WTC11 (cell line): ENCODE data around the gene NLRC5. TPM values are rescaled to one million over a fixed set of nuclear protein-coding genes. Genes with fewer than 3 reads are reported as not detected.

Source experiments
- ATAC-seq: fragments of 200-7000 bp; cut with Tn5 transposase; 2 replicates; pipeline ENCODE4 v1.10.0; 2021; ENCODE audit warnings: mild to moderate bottlenecking, moderate library complexity
- CTCF ChIA-PET: fragments of 300-600 bp; sonication (Branson Sonifier 250); formaldehyde crosslinking; loops from one replicate; lab custom pipeline; 2021; ENCODE audit warnings: antibody characterized with exemption; lab: Charles Lee
- POLR2A ChIA-PET: fragments of 350-600 bp; sonication (Branson Sonifier 250); formaldehyde crosslinking; loops from one replicate; lab custom pipeline; 2021; ENCODE audit warnings: antibody characterized with exemption; lab: Charles Lee
- DNase-seq: peaks from one replicate; pipeline ENCODE4 v3.0.0; 2021; ENCODE audit warnings: low spot score
- H3K27ac Mint-ChIP-seq: 2 replicates; pipeline ENCODE4 v1.8.0; 2021; ENCODE audit warnings: mixed read lengths
- H3K27me3 Mint-ChIP-seq: 2 replicates; pipeline ENCODE4 v1.8.0; 2021; ENCODE audit warnings: low read depth, mild to moderate bottlenecking, moderate library complexity, mixed read lengths
- H3K36me3 Mint-ChIP-seq: 2 replicates; pipeline ENCODE4 v1.8.0; 2021; ENCODE audit warnings: mixed read lengths
- H3K4me1 Mint-ChIP-seq: 2 replicates; pipeline ENCODE4 v1.8.0; 2022; ENCODE audit warnings: mixed read lengths
- H3K4me3 Mint-ChIP-seq: 2 replicates; pipeline ENCODE4 v1.8.0; 2021; ENCODE audit warnings: mild to moderate bottlenecking, moderate library complexity, mixed read lengths
- H3K9me3 Mint-ChIP-seq: 2 replicates; pipeline ENCODE4 v1.8.0; 2021; ENCODE audit warnings: mixed read lengths
- CREB1 ChIP-seq: sonication (generic); formaldehyde crosslinking; IDR thresholded peaks from 2 replicates; pipeline ENCODE4 v1.8.0; 2023; ENCODE audit warnings: mild to moderate bottlenecking, missing genetic modification reagents
- FOXK1 ChIP-seq: sonication (generic); formaldehyde crosslinking; IDR thresholded peaks from 2 replicates; pipeline ENCODE4 v1.8.0; 2022; ENCODE audit warnings: mild to moderate bottlenecking, moderate library complexity, missing genetic modification reagents
- GRHL2 ChIP-seq: fragments of 250-450 bp; sonication (Bioruptor Pico); IDR thresholded peaks from 2 replicates; pipeline ENCODE4 v1.8.0; 2022; ENCODE audit warnings: mild to moderate bottlenecking, moderate library complexity; ENCODE audit not compliant: insufficient replicate concordance, severe bottlenecking
- NFYB ChIP-seq: sonication (generic); formaldehyde crosslinking; conservative IDR thresholded peaks from 2 replicates; pipeline ENCODE4 v1.8.0; 2022; ENCODE audit warnings: low read depth, missing genetic modification reagents
- PRRX2 ChIP-seq: fragments of 250-450 bp; sonication (Bioruptor Pico); IDR thresholded peaks from 2 replicates; pipeline ENCODE4 v1.8.0; 2021; ENCODE audit warnings: mild to moderate bottlenecking
- SOX15 ChIP-seq: fragments of 250-450 bp; sonication (Bioruptor Pico); IDR thresholded peaks from 2 replicates; pipeline ENCODE4 v1.9.0; 2021; ENCODE audit warnings: mild to moderate bottlenecking
- TEAD4 ChIP-seq: sonication (generic); formaldehyde crosslinking; IDR thresholded peaks from 2 replicates; pipeline ENCODE4 v1.8.0; 2022; ENCODE audit warnings: mild to moderate bottlenecking, missing genetic modification reagents
- TP53 ChIP-seq: sonication (generic); formaldehyde crosslinking; IDR thresholded peaks from 2 replicates; pipeline ENCODE4 v1.8.1; 2023; ENCODE audit warnings: mild to moderate bottlenecking, missing genetic modification reagents
- ZNF138 ChIP-seq: sonication (generic); formaldehyde crosslinking; conservative IDR thresholded peaks from 2 replicates; pipeline ENCODE4 v1.8.1; 2022; ENCODE audit warnings: mild to moderate bottlenecking, moderate library complexity, missing genetic modification reagents
- ZNF232 ChIP-seq: sonication (generic); formaldehyde crosslinking; IDR thresholded peaks from 2 replicates; pipeline ENCODE4 v1.8.0; 2022; ENCODE audit warnings: mild to moderate bottlenecking, missing genetic modification reagents
- ZNF263 ChIP-seq: sonication (generic); formaldehyde crosslinking; IDR thresholded peaks from 2 replicates; pipeline ENCODE4 v1.8.1; 2022; ENCODE audit warnings: low read depth, mild to moderate bottlenecking, moderate library complexity, missing genetic modification reagents
- ZNF423 ChIP-seq: fragments of 250-450 bp; sonication (Bioruptor Pico); IDR thresholded peaks from 2 replicates; pipeline ENCODE4 v2.1.2; 2022; ENCODE audit warnings: mild to moderate bottlenecking, moderate library complexity
- total RNA-seq: library from RNA; stranded (reverse); gene quantifications from 3 replicates; pipeline ENCODE4 v1.2.3, GENCODE V29; 2021
- TF ChIP-seq, protein P1 (sequence below): sonication (generic); formaldehyde crosslinking; IDR thresholded peaks from 2 replicates; pipeline ENCODE4 v1.8.1; 2022; ENCODE audit warnings: mild to moderate bottlenecking, moderate library complexity, missing genetic modification reagents
- TF ChIP-seq, protein P2 (sequence below): sonication (generic); formaldehyde crosslinking; IDR thresholded peaks from 2 replicates; pipeline ENCODE4 v1.8.1; 2023; ENCODE audit warnings: mild to moderate bottlenecking, missing genetic modification reagents, moderate library complexity
- TF ChIP-seq, protein P3 (sequence below): fragments of 250-450 bp; sonication (Bioruptor Pico); IDR thresholded peaks from 2 replicates; pipeline ENCODE4 v1.9.0; 2021; ENCODE audit warnings: mild to moderate bottlenecking, borderline replicate concordance
- TF ChIP-seq, protein P4 (sequence below): sonication (generic); formaldehyde crosslinking; IDR thresholded peaks from 2 replicates; pipeline ENCODE4 v1.8.0; 2022; ENCODE audit warnings: mild to moderate bottlenecking, missing genetic modification reagents
- TF ChIP-seq, protein P5 (sequence below): fragments of 250-450 bp; sonication (Bioruptor Pico); IDR thresholded peaks from 2 replicates; pipeline ENCODE4 v2.1.2; 2022; ENCODE audit warnings: mild to moderate bottlenecking, moderate library complexity
- TF ChIP-seq, protein P6 (sequence below): fragments of 200-600 bp; IDR thresholded peaks from 2 replicates; pipeline ENCODE4 v1.8.0; 2022; ENCODE audit warnings: antibody characterized with exemption
- TF ChIP-seq, protein P7 (sequence below): sonication (generic); formaldehyde crosslinking; IDR thresholded peaks from 2 replicates; pipeline ENCODE4 v1.8.1; 2023; ENCODE audit warnings: mild to moderate bottlenecking, missing genetic modification reagents
- TF ChIP-seq, protein P8 (sequence below): sonication (generic); formaldehyde crosslinking; IDR thresholded peaks from 2 replicates; pipeline ENCODE4 v1.8.1; 2023; ENCODE audit warnings: mild to moderate bottlenecking, missing genetic modification reagents, borderline replicate concordance

The NLRC5 gene
- total RNA-seq, 1 experiment from 2014 or later: 2.8 TPM

DNA sequence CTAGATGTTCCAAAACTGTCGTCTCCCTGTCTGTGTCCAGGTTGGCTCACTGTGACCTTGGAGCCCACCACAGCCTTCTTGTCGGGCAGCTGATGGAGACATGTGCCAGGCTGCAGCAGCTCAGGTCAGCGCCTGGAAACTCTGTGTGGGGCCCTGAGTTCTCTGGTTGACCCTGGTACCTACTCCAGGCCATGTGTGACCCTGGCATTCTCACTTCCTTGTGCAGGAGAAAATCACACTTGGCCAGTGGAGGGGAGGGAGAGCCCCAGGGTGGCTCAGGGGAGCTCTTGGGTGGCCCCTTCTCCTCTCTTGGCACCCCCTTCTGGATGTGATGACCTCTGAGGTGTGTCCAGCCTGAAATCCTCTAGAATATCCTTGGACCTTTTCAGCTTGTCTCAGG is 78.0 kb downstream of the NLRC5 start:
- no peak for ATAC-seq
- Mint-ChIP-seq H3K27me3 (no peaks in the 10 kb centered on the region), H3K9me3 (no peaks in the 10 kb centered on the region), H3K4me3 (no peak overlapping the region), H3K36me3 (no peaks in the 10 kb centered on the region), H3K27ac (no peak overlapping the region), H3K4me1 (0 out of 2 replicates have a peak, but pooled peaks cover 5% of the 10 kb centered on the region)
- CTCF ChIA-PET: interaction anchor here (0.7 to 1.7 kb wide), 4 partner anchors 12 to 22 kb away, joined by 3 to 5 read pairs (median 4); no protein-coding TSS in a partner anchor
- TF ChIP-seq ZNF423 (CRISPR knock-in tag) (no peak), TP53 (CRISPR knock-in tag) (no peak), CREB1 (CRISPR knock-in tag) (no peak), NFYB (CRISPR knock-in tag) (no peak), ZNF138 (no peak), TEAD4 (CRISPR knock-in tag) (no peak), FOXK1 (no peak), SOX15 (CRISPR knock-in tag) (no peak)
- TF ChIP-seq, protein P1, sequence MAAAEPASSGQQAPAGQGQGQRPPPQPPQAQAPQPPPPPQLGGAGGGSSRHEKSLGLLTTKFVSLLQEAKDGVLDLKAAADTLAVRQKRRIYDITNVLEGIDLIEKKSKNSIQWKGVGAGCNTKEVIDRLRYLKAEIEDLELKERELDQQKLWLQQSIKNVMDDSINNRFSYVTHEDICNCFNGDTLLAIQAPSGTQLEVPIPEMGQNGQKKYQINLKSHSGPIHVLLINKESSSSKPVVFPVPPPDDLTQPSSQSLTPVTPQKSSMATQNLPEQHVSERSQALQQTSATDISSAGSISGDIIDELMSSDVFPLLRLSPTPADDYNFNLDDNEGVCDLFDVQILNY (CRISPR knock-in tag): no peak
- TF ChIP-seq, protein P2, sequence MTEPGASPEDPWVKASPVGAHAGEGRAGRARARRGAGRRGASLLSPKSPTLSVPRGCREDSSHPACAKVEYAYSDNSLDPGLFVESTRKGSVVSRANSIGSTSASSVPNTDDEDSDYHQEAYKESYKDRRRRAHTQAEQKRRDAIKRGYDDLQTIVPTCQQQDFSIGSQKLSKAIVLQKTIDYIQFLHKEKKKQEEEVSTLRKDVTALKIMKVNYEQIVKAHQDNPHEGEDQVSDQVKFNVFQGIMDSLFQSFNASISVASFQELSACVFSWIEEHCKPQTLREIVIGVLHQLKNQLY (CRISPR knock-in tag): no peak
- no peak for DNase-seq
- POLR2A ChIA-PET: no interaction called here

DNA sequence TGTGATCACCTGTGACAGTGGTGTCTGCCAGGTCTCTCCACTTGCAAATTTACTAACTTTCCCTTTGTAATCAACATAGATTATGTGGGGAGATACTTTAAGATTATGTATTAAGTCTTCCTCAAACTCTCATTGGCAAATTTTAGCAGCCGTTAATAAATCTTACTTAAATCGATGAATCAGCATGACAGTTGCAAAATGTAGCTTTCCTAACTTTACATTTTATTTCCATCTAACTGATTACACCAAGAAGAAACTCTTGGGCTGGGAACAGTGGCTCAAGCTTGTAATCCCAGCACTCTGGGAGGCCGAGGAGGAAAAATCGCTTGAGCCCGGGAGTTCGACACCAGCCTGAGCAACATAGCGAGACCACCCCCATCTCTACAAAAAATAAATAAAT is 79.7 kb downstream of the NLRC5 start:
- DNase-seq: no peak
- H3K27ac Mint-ChIP-seq: no peak overlapping the region
- POLR2A ChIA-PET: no interaction called here
- CTCF ChIA-PET: no interaction called here
- H3K4me3 Mint-ChIP-seq: no peak overlapping the region
- ATAC-seq: no peak
- no peaks in the 10 kb centered on the region for H3K36me3 Mint-ChIP-seq
- H3K4me1 Mint-ChIP-seq: 0 out of 2 replicates have a peak, but pooled peaks cover 5% of the 10 kb centered on the region
- H3K9me3 Mint-ChIP-seq: no peaks in the 10 kb centered on the region
- no peaks in the 10 kb centered on the region; the same call in 1 of the 2 replicates for H3K27me3 Mint-ChIP-seq
- TF ChIP-seq, protein P3, sequence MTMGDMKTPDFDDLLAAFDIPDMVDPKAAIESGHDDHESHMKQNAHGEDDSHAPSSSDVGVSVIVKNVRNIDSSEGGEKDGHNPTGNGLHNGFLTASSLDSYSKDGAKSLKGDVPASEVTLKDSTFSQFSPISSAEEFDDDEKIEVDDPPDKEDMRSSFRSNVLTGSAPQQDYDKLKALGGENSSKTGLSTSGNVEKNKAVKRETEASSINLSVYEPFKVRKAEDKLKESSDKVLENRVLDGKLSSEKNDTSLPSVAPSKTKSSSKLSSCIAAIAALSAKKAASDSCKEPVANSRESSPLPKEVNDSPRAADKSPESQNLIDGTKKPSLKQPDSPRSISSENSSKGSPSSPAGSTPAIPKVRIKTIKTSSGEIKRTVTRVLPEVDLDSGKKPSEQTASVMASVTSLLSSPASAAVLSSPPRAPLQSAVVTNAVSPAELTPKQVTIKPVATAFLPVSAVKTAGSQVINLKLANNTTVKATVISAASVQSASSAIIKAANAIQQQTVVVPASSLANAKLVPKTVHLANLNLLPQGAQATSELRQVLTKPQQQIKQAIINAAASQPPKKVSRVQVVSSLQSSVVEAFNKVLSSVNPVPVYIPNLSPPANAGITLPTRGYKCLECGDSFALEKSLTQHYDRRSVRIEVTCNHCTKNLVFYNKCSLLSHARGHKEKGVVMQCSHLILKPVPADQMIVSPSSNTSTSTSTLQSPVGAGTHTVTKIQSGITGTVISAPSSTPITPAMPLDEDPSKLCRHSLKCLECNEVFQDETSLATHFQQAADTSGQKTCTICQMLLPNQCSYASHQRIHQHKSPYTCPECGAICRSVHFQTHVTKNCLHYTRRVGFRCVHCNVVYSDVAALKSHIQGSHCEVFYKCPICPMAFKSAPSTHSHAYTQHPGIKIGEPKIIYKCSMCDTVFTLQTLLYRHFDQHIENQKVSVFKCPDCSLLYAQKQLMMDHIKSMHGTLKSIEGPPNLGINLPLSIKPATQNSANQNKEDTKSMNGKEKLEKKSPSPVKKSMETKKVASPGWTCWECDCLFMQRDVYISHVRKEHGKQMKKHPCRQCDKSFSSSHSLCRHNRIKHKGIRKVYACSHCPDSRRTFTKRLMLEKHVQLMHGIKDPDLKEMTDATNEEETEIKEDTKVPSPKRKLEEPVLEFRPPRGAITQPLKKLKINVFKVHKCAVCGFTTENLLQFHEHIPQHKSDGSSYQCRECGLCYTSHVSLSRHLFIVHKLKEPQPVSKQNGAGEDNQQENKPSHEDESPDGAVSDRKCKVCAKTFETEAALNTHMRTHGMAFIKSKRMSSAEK (CRISPR knock-in tag): no peak
- TF ChIP-seq GRHL2 (CRISPR knock-in tag): no peak
- TF ChIP-seq, protein P4, sequence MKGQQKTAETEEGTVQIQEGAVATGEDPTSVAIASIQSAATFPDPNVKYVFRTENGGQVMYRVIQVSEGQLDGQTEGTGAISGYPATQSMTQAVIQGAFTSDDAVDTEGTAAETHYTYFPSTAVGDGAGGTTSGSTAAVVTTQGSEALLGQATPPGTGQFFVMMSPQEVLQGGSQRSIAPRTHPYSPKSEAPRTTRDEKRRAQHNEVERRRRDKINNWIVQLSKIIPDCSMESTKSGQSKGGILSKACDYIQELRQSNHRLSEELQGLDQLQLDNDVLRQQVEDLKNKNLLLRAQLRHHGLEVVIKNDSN: no peak
- no peak for TF ChIP-seq PRRX2
- TF ChIP-seq, protein P5, sequence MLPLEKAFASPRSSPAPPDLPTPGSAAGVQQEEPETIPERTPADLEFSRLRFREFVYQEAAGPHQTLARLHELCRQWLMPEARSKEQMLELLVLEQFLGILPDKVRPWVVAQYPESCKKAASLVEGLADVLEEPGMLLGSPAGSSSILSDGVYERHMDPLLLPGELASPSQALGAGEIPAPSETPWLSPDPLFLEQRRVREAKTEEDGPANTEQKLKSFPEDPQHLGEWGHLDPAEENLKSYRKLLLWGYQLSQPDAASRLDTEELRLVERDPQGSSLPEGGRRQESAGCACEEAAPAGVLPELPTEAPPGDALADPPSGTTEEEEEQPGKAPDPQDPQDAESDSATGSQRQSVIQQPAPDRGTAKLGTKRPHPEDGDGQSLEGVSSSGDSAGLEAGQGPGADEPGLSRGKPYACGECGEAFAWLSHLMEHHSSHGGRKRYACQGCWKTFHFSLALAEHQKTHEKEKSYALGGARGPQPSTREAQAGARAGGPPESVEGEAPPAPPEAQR (CRISPR knock-in tag): no peak
- TF ChIP-seq ZNF263 (CRISPR knock-in tag): no peak
- TF ChIP-seq, protein P6, sequence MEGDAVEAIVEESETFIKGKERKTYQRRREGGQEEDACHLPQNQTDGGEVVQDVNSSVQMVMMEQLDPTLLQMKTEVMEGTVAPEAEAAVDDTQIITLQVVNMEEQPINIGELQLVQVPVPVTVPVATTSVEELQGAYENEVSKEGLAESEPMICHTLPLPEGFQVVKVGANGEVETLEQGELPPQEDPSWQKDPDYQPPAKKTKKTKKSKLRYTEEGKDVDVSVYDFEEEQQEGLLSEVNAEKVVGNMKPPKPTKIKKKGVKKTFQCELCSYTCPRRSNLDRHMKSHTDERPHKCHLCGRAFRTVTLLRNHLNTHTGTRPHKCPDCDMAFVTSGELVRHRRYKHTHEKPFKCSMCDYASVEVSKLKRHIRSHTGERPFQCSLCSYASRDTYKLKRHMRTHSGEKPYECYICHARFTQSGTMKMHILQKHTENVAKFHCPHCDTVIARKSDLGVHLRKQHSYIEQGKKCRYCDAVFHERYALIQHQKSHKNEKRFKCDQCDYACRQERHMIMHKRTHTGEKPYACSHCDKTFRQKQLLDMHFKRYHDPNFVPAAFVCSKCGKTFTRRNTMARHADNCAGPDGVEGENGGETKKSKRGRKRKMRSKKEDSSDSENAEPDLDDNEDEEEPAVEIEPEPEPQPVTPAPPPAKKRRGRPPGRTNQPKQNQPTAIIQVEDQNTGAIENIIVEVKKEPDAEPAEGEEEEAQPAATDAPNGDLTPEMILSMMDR: no peak
- TF ChIP-seq ZNF232 (CRISPR knock-in tag): no peak
- TF ChIP-seq, protein P7, sequence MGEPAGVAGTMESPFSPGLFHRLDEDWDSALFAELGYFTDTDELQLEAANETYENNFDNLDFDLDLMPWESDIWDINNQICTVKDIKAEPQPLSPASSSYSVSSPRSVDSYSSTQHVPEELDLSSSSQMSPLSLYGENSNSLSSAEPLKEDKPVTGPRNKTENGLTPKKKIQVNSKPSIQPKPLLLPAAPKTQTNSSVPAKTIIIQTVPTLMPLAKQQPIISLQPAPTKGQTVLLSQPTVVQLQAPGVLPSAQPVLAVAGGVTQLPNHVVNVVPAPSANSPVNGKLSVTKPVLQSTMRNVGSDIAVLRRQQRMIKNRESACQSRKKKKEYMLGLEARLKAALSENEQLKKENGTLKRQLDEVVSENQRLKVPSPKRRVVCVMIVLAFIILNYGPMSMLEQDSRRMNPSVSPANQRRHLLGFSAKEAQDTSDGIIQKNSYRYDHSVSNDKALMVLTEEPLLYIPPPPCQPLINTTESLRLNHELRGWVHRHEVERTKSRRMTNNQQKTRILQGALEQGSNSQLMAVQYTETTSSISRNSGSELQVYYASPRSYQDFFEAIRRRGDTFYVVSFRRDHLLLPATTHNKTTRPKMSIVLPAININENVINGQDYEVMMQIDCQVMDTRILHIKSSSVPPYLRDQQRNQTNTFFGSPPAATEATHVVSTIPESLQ (CRISPR knock-in tag): no peak
- TF ChIP-seq, protein P8, sequence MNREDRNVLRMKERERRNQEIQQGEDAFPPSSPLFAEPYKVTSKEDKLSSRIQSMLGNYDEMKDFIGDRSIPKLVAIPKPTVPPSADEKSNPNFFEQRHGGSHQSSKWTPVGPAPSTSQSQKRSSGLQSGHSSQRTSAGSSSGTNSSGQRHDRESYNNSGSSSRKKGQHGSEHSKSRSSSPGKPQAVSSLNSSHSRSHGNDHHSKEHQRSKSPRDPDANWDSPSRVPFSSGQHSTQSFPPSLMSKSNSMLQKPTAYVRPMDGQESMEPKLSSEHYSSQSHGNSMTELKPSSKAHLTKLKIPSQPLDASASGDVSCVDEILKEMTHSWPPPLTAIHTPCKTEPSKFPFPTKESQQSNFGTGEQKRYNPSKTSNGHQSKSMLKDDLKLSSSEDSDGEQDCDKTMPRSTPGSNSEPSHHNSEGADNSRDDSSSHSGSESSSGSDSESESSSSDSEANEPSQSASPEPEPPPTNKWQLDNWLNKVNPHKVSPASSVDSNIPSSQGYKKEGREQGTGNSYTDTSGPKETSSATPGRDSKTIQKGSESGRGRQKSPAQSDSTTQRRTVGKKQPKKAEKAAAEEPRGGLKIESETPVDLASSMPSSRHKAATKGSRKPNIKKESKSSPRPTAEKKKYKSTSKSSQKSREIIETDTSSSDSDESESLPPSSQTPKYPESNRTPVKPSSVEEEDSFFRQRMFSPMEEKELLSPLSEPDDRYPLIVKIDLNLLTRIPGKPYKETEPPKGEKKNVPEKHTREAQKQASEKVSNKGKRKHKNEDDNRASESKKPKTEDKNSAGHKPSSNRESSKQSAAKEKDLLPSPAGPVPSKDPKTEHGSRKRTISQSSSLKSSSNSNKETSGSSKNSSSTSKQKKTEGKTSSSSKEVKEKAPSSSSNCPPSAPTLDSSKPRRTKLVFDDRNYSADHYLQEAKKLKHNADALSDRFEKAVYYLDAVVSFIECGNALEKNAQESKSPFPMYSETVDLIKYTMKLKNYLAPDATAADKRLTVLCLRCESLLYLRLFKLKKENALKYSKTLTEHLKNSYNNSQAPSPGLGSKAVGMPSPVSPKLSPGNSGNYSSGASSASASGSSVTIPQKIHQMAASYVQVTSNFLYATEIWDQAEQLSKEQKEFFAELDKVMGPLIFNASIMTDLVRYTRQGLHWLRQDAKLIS (CRISPR knock-in tag): no peak
- TF ChIP-seq SOX15 (CRISPR knock-in tag): no peak
